GM23338 (cell line): ENCODE measurements around the gene HELZ. TPM values are rescaled to one million over a fixed set of nuclear protein-coding genes. Genes with fewer than 3 reads are reported as not detected.

Source experiments
- ATAC-seq: fragments of 200-7000 bp; cut with Tn5 transposase; 3 replicates; pipeline ENCODE4 v1.9.1; 2020
- DNase-seq: peaks from one replicate; pipeline ENCODE4 v3.0.0-alpha.2; 2015; ENCODE audit warnings: low spot score
- H2AFZ ChIP-seq: fragments of 200-600 bp; sonication (generic); 2 replicates; pipeline ENCODE4 v1.8.0; 2016; ENCODE audit warnings: antibody characterized with exemption, mild to moderate bottlenecking, moderate library complexity
- H3F3A ChIP-seq: fragments of 200-600 bp; sonication (generic); replicated peaks from 2 replicates; pipeline ENCODE4 v1.8.0; 2017; ENCODE audit warnings: antibody characterized with exemption, mixed run types, low read depth
- H3K27ac ChIP-seq: fragments of 200-600 bp; sonication (generic); 2 replicates; pipeline ENCODE4 v1.6.1; 2016; ENCODE audit warnings: low read depth
- H3K27me3 ChIP-seq: fragments of 200-600 bp; sonication (generic); 2 replicates; pipeline ENCODE4 v1.8.0; 2016; ENCODE audit warnings: mild to moderate bottlenecking, mixed run types, moderate library complexity; ENCODE audit not compliant: insufficient read depth
- H3K36me3 ChIP-seq: fragments of 200-600 bp; sonication (generic); 2 replicates; pipeline ENCODE4 v1.8.0; 2016; ENCODE audit warnings: mild to moderate bottlenecking; ENCODE audit not compliant: insufficient read depth
- H3K4me1 ChIP-seq: fragments of 200-600 bp; sonication (generic); 2 replicates; pipeline ENCODE4 v1.8.0; 2016; ENCODE audit warnings: mild to moderate bottlenecking, moderate library complexity; ENCODE audit not compliant: insufficient read depth
- H3K4me2 ChIP-seq: fragments of 200-600 bp; sonication (generic); 2 replicates; pipeline ENCODE4 v1.7.1; 2017; ENCODE audit warnings: mixed run types
- H3K4me3 ChIP-seq: fragments of 200-600 bp; sonication (generic); 2 replicates; pipeline ENCODE4 v1.6.1; 2016; ENCODE audit warnings: mixed run types
- H3K79me2 ChIP-seq: fragments of 200-600 bp; sonication (generic); replicated peaks from 2 replicates; pipeline ENCODE4 v1.8.0; 2017; ENCODE audit warnings: mild to moderate bottlenecking; ENCODE audit not compliant: insufficient read depth
- H3K9me2 ChIP-seq: fragments of 200-600 bp; sonication (generic); 2 replicates; pipeline ENCODE4 v1.8.0; 2017; ENCODE audit not compliant: insufficient read depth
- H4K20me1 ChIP-seq: fragments of 200-600 bp; sonication (generic); replicated peaks from 2 replicates; pipeline ENCODE4 v1.8.0; 2017; ENCODE audit warnings: mild to moderate bottlenecking; ENCODE audit not compliant: insufficient read depth
- H3K27ac Mint-ChIP-seq: 2 replicates; pipeline ENCODE4 v1.8.0; 2020; ENCODE audit warnings: inconsistent platforms, mild to moderate bottlenecking, moderate library complexity, mixed read lengths
- H3K27me3 Mint-ChIP-seq: 3 replicates; pipeline ENCODE4 v1.8.0; 2022; ENCODE audit warnings: low read depth, mild to moderate bottlenecking, moderate library complexity, mixed read lengths, inconsistent platforms; ENCODE audit not compliant: insufficient read depth, poor library complexity
- H3K36me3 Mint-ChIP-seq: 3 replicates; pipeline ENCODE4 v1.8.0; 2021; ENCODE audit warnings: low read depth, mild to moderate bottlenecking, inconsistent platforms, moderate library complexity, mixed read lengths
- H3K4me1 Mint-ChIP-seq: 3 replicates; pipeline ENCODE4 v1.8.0; 2020; ENCODE audit warnings: mild to moderate bottlenecking, inconsistent platforms, mixed read lengths
- H3K4me3 Mint-ChIP-seq: 3 replicates; pipeline ENCODE4 v1.8.0; 2021; ENCODE audit warnings: moderate library complexity, mild to moderate bottlenecking, inconsistent platforms, mixed read lengths
- H3K9me3 Mint-ChIP-seq: 3 replicates; pipeline ENCODE4 v1.8.0; 2020; ENCODE audit warnings: moderate library complexity, mild to moderate bottlenecking, inconsistent platforms, mixed read lengths
- CTCF ChIP-seq, 2 experiments: fragments of 200-600 bp in 1 of 2; sonication (generic) in 1 of 2; conservative IDR thresholded peaks; 2 replicates each; pipeline versions ENCODE4 v1.5.1 to v1.6.1; 2016 to 2017; ENCODE audit warnings: antibody characterized with exemption in 2 of 2, low read depth in 2 of 2, mild to moderate bottlenecking in 2 of 2, moderate library complexity in 1 of 2
- EZH2 ChIP-seq: fragments of 200-600 bp; sonication (generic); IDR thresholded peaks from one replicate; pipeline ENCODE4 v1.8.0; 2017; ENCODE audit warnings: antibody characterized with exemption, mild to moderate bottlenecking, low read depth; ENCODE audit not compliant: unreplicated experiment
- EZH2phosphoT487 ChIP-seq: fragments of 200-600 bp; sonication (generic); IDR thresholded peaks from one replicate; pipeline ENCODE4 v1.8.1; 2018; ENCODE audit warnings: antibody characterized with exemption; ENCODE audit not compliant: unreplicated experiment
- STAT1 ChIP-seq: IDR thresholded peaks from one replicate; pipeline ENCODE4 v1.6.1; 2016; ENCODE audit warnings: antibody characterized with exemption; ENCODE audit not compliant: unreplicated experiment
- ZNF114 ChIP-seq: fragments of 250-450 bp; sonication (Bioruptor Pico); IDR thresholded peaks from 2 replicates; pipeline ENCODE4 v1.5.0; 2020; ENCODE audit warnings: mild to moderate bottlenecking, moderate library complexity
- ZNF331 ChIP-seq: fragments of 250-450 bp; sonication (Bioruptor Pico); IDR thresholded peaks from 2 replicates; pipeline ENCODE4 v1.5.0; 2020; ENCODE audit warnings: low read depth, mild to moderate bottlenecking, moderate library complexity
- polyA plus RNA-seq: library from polyadenylated mRNA; unstranded; fragments of >200 nt; fragmentation: Nextera tagmentation; extraction: Ambion mirVana; gene quantifications from 2 replicates; pipeline ENCODE4 v1.2.1, GENCODE V29; 2016
- total RNA-seq: library from RNA; depleted of rRNA; stranded (reverse); fragments of >200 nt; shearing (Covaris generic); gene quantifications from 2 replicates; pipeline ENCODE4 v1.2.3, GENCODE V29; 2014
- TF ChIP-seq, protein P1 (sequence below): fragments of 250-450 bp; sonication (Bioruptor Pico); IDR thresholded peaks from 2 replicates; pipeline ENCODE4 v1.5.0; 2020; ENCODE audit warnings: mild to moderate bottlenecking, moderate library complexity

Gene HELZ
- total and polyA plus RNA-seq, 2 experiments from 2014 or later, result 38.9 to 62.0 TPM

- TF ChIP-seq, protein P1, sequence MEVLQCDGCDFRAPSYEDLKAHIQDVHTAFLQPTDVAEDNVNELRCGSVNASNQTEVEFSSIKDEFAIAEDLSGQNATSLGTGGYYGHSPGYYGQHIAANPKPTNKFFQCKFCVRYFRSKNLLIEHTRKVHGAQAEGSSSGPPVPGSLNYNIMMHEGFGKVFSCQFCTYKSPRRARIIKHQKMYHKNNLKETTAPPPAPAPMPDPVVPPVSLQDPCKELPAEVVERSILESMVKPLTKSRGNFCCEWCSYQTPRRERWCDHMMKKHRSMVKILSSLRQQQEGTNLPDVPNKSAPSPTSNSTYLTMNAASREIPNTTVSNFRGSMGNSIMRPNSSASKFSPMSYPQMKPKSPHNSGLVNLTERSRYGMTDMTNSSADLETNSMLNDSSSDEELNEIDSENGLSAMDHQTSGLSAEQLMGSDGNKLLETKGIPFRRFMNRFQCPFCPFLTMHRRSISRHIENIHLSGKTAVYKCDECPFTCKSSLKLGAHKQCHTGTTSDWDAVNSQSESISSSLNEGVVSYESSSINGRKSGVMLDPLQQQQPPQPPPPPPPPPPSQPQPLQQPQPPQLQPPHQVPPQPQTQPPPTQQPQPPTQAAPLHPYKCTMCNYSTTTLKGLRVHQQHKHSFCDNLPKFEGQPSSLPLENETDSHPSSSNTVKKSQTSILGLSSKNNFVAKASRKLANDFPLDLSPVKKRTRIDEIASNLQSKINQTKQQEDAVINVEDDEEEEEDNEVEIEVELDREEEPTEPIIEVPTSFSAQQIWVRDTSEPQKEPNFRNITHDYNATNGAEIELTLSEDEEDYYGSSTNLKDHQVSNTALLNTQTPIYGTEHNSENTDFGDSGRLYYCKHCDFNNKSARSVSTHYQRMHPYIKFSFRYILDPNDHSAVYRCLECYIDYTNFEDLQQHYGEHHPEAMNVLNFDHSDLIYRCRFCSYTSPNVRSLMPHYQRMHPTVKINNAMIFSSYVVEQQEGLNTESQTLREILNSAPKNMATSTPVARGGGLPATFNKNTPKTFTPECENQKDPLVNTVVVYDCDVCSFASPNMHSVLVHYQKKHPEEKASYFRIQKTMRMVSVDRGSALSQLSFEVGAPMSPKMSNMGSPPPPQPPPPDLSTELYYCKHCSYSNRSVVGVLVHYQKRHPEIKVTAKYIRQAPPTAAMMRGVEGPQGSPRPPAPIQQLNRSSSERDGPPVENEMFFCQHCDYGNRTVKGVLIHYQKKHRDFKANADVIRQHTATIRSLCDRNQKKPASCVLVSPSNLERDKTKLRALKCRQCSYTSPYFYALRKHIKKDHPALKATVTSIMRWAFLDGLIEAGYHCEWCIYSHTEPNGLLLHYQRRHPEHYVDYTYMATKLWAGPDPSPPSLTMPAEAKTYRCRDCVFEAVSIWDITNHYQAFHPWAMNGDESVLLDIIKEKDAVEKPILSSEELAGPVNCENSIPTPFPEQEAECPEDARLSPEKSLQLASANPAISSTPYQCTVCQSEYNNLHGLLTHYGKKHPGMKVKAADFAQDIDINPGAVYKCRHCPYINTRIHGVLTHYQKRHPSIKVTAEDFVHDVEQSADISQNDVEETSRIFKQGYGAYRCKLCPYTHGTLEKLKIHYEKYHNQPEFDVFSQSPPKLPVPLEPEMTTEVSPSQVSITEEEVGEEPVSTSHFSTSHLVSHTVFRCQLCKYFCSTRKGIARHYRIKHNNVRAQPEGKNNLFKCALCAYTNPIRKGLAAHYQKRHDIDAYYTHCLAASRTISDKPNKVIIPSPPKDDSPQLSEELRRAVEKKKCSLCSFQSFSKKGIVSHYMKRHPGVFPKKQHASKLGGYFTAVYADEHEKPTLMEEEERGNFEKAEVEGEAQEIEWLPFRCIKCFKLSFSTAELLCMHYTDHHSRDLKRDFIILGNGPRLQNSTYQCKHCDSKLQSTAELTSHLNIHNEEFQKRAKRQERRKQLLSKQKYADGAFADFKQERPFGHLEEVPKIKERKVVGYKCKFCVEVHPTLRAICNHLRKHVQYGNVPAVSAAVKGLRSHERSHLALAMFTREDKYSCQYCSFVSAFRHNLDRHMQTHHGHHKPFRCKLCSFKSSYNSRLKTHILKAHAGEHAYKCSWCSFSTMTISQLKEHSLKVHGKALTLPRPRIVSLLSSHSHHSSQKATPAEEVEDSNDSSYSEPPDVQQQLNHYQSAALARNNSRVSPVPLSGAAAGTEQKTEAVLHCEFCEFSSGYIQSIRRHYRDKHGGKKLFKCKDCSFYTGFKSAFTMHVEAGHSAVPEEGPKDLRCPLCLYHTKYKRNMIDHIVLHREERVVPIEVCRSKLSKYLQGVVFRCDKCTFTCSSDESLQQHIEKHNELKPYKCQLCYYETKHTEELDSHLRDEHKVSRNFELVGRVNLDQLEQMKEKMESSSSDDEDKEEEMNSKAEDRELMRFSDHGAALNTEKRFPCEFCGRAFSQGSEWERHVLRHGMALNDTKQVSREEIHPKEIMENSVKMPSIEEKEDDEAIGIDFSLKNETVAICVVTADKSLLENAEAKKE, result no peak
Measured at GRCh38 chr17:67276075-67276474, 31.1 kb upstream of the HELZ start (continued).

DNA sequence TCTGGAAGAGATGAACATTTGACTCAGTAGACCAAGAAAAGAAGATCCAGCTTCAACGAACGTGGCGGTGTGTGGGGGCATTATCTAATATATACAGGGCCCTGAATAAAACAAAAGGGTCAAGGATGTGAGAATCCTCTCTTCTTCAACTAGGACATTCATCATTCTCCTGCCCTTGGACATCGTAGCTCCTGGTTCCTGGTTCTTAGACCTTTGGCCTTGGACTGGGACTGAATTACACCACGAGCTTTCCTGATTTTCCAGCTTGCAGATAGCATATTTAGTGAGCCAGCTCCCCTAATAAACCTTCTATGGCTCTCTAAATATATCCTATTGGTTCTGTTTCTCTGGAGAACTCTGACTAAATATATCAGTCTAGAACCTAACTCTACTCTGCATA is 29.5 kb upstream of the HELZ start:
- H3F3A ChIP-seq, result no peaks in the 10 kb centered on the region
- H3K27ac ChIP-seq, result no peak overlapping the region
- Mint-ChIP-seq H3K27me3 (peaks cover 12% of the 10 kb centered on the region), H3K36me3 (no peaks in the 10 kb centered on the region), H3K4me3 (no peak overlapping the region), H3K9me3 (no peaks in the 10 kb centered on the region), H3K4me1 (no peaks in the 10 kb centered on the region), H3K27ac (no peak overlapping the region)
- no peaks in the 10 kb centered on the region for H3K79me2 ChIP-seq
- no peaks in the 10 kb centered on the region for H3K9me2 ChIP-seq
- H3K4me1 ChIP-seq, result 0 out of 2 replicates have a peak, but pooled peaks cover 3% of the 10 kb centered on the region
- DNase-seq (no peak), ATAC-seq (no peak)
- H4K20me1 ChIP-seq, result no peaks in the 10 kb centered on the region
- H2AFZ ChIP-seq, result no peak overlapping the region
- H3K4me2 ChIP-seq, result no peak overlapping the region
- no peaks in the 10 kb centered on the region for H3K36me3 ChIP-seq
- H3K4me3 ChIP-seq, result no peak overlapping the region
- H3K27me3 ChIP-seq, result no peaks in the 10 kb centered on the region
- TF ChIP-seq EZH2phosphoT487, result no peak
- no peak for TF ChIP-seq ZNF331 (CRISPR knock-in tag)
- TF ChIP-seq ZNF114, result no peak
- TF ChIP-seq CTCF (conservative IDR thresholded peaks at IDR 0.05; ENCODE audit: low read depth in 2 of 2), result no peak
- TF ChIP-seq, protein P1, result no peak
- TF ChIP-seq EZH2, result no peak
- TF ChIP-seq STAT1, result no peak
